ENCODE measurements around the gene DUSP16.
"Not testable (repeated sequence)": the region's sequence is repeated elsewhere in the genome, so short reads cannot be mapped to it uniquely, and the experiment has no call there.

Gene DUSP16, protein sequence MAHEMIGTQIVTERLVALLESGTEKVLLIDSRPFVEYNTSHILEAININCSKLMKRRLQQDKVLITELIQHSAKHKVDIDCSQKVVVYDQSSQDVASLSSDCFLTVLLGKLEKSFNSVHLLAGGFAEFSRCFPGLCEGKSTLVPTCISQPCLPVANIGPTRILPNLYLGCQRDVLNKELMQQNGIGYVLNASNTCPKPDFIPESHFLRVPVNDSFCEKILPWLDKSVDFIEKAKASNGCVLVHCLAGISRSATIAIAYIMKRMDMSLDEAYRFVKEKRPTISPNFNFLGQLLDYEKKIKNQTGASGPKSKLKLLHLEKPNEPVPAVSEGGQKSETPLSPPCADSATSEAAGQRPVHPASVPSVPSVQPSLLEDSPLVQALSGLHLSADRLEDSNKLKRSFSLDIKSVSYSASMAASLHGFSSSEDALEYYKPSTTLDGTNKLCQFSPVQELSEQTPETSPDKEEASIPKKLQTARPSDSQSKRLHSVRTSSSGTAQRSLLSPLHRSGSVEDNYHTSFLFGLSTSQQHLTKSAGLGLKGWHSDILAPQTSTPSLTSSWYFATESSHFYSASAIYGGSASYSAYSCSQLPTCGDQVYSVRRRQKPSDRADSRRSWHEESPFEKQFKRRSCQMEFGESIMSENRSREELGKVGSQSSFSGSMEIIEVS

GRCh38 chr12:12562585-12563261 is at the start of gene DUSP16:
DUSP16 (minus strand) TSS chr12:12562863; CDS start chr12:12521098, 41,765 bp downstream.
- peak; percentile 61 for DNase-seq (ENCODE audit: low read depth)

- no peak for DNase-seq (ENCODE audit: low read depth)
Measured at GRCh38 chr12:12612358-12612757, 49.7 kb upstream of the DUSP16 start.

- DNase-seq (ENCODE audit: low read depth): peak; percentile 78
Measured at GRCh38 chr12:12611512-12612306, 49.0 kb upstream of the DUSP16 start, which contains the start of gene CREBL2. CREBL2 (plus strand) TSS chr12:12611876; CDS start chr12:12612173, 297 bp downstream.

GRCh38 chr12:12610711-12611110 is 48.0 kb upstream of the DUSP16 start:
- DNase-seq (ENCODE audit: low read depth): no peak

DNA sequence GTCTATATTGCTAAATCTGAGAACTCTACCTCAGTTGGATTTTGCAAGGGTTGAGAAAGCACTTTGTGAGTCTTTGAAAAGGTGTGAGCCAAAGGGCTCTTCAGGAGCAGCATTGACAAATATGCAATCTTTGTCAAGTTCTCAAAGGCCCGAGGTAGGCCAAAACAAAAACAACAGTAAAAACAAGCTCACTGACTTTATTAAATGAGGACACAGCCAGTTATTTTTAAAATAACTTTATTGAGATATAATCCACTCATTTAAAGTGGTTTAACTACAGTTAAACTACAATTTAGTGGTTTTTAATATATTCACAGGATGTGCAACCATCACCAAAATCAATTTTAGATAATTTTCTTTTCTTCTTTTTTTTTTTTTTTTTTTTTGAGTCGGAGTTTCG is 47.0 kb upstream of the DUSP16 start:
- DNase-seq (ENCODE audit: low read depth): no peak

DNA sequence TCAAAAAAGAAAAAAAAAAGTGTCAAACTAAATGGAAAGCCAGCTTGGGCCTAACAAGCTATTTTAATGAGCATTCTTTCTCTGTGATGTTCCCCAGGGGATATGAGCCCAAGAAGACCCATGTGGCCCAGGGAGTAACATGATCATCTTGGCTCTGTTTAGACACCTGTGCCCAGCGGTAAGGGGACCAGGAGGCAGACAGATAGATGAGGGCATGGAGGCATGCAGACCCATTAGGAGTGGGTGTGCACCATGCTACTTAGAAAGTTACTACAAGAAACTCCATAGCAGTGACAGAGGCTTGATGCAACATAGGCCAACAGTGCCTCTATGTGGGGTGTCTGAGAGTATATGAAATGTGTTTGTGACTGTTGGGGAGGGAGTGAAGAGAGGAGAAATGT is 45.9 kb upstream of the DUSP16 start:
- no peak for DNase-seq (ENCODE audit: low read depth)

GRCh38 chr12:12606781-12607589 is 44.3 kb upstream of the DUSP16 start:
- no peak for DNase-seq (ENCODE audit: low read depth)

- DNase-seq (ENCODE audit: low read depth): no peak
Measured at GRCh38 chr12:12604740-12605139, 42.1 kb upstream of the DUSP16 start.

GRCh38 chr12:12600659-12601058 is 38.0 kb upstream of the DUSP16 start:
- DNase-seq (ENCODE audit: low read depth): no peak

GRCh38 chr12:12599750-12600643 is 37.3 kb upstream of the DUSP16 start:
- no peak for DNase-seq (ENCODE audit: low read depth)

DNA sequence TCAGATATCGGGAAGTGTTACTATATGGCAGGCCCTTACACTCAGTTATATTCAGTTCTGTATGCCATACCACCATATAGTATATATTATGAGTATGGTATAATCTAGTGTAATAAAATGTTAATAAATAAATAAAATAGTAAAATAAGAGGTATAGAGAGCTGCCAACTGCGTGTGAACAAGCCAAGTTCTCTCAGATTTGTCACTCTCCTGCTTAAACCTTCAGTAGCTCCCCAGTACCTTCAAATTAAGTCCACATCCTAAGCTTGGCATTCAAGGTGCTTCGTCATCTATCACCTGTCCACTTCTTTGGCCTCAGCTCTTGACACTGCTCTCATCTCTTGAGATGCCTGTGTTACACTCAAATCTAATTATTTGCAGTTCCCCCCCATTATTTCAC is 36.2 kb upstream of the DUSP16 start:
- DNase-seq (ENCODE audit: low read depth): no peak

DNA sequence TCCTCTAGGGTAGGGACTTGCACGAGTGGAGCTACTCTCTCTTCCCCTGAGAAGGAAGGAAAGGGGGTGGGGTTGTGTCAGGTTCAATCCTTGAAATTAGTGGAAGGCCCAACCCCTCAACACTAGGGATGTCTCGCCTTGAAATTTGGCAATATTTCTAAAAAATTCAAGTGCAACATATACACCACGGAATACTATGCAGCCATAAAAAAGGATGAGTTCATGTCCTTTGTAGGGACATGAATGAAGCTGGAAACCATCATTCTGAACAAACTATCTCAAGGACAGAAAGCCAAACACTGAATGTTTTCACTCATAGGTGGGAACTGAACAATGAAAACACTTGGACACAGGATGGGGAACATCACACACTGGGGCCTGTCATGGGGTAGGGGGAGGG is 33.9 kb upstream of the DUSP16 start:
- DNase-seq (ENCODE audit: low read depth): not testable (repeated sequence)

DNA sequence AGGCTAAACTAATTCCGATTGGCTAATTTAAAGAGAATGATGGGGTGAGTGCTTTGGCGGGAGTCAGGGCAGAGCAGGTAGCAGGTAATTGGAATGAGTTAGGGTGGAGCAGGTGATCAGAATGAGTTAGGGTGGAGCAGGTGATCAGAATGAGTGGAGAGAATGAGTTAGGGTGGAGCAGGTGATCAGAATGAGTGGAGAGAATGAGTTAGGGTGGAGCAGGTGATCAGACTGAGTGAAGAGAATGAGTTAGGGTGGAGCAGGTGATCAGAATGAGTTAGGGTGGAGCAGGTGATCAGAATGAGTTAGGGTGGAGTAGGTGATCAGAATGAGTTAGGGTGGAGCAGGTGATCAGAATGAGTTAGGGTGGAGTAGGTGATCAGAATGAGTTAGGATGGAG is 33.3 kb upstream of the DUSP16 start:
- not testable (repeated sequence) for DNase-seq (ENCODE audit: low read depth)

DNA sequence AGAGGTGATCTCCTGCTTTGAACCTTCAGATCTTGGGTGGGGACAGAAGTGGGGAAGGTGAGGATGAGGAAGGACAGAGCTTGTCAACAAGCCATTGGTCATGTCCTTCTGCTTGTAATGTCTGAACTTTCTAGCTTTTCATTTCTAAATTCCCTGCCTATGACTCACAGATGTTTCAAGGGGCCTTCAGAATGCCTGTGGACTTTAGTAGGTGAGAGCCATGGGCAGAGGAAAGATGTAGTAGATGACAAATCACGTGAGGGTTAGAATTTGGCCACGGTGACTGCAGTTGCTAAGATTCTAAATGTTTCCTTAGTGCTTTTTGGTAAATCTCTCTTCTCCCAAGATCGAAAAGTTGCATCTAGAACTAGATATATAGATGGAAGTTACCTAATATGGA is 30.3 kb upstream of the DUSP16 start:
- DNase-seq (ENCODE audit: low read depth): no peak

DNA sequence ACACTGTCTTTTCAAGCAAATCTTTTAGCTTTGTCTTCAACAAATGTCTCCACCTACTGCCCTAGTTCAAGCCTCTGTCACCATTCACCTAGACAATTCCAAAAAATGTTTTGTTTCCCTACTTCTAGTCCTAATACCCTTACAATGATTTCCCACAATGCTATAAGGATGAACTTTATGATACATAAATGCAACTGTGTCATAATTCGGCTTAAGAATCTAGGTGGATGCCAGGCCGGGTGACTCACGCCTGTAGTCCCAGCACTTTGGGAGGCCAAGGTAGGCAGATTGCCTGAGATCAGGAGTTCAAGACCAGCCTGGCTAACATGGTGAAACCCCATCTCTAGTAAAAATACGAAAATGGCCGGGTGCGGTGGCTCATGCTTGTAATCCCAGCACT is 28.3 kb upstream of the DUSP16 start:
- DNase-seq (ENCODE audit: low read depth): no peak

DNA sequence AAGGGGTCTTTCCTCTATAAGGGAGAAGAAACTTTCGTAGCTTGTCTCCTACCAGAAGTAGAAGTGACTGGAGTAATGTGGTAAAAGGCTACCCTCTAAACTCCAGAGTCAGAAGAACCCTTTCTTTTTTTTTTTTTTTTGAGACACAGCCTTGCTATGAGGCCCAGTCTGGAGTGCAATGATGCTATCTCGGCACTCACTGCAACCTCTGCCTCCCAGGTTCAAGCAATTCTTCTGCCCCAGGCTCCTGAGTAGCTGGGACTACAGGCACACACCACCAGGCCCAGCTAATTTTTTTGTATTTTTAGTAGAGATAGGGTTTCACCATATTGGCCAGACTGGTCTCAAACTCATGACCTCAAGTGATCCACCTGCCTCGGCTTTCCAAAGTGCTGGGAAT is 25.8 kb upstream of the DUSP16 start:
- not testable (repeated sequence) for DNase-seq (ENCODE audit: low read depth)

DNA sequence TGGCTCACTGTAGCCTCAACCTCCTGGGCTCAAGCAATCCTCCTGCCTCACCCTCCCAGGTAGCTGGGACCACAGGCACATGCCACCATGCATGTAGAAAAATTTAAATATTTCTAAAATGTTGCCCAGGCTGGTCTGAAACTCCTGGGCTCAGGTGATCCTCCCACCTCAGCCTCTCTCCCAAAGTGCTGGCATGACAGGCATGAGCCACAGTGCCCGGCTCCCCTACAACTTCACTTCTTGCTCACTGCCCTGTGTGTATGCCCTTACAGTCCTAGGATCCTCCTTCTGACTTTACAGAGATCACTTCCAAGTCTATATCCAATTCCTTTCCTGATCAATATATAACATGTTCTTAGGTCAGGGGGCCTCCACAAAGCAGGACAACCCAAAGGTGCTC is 25.2 kb upstream of the DUSP16 start:
- no peak for DNase-seq (ENCODE audit: low read depth)

- DNase-seq (ENCODE audit: low read depth): no peak
Measured at GRCh38 chr12:12586879-12587675, 24.4 kb upstream of the DUSP16 start.

Data from activated T-cell treated with anti-CD3 and anti-CD28 coated beads for 24 hours (primary cell).